Measurements from ENCODE around the gene APH1A.

The APH1A gene

GRCh38 chr1:150288822-150289221 is 20.0 kb upstream of the APH1A start:
- no peaks in the 10 kb centered on the region for H3K9me2 ChIP-seq (ENCODE audit: low read depth, low read length)
- peaks cover 9% of the 10 kb centered on the region for H3K4me1 ChIP-seq (ENCODE audit: insufficient read depth, low read length, severe bottlenecking)
- H3K36me3 ChIP-seq (ENCODE audit: insufficient read depth, low read length), result no peaks in the 10 kb centered on the region
- H3K4me3 ChIP-seq (ENCODE audit: low read depth, low read length, poor library complexity, severe bottlenecking), result no peak overlapping the region
- H3K27me3 ChIP-seq (ENCODE audit: insufficient read depth, low read length), result no peaks in the 10 kb centered on the region
- H3K27ac ChIP-seq (ENCODE audit: low read depth, low read length, poor library complexity, severe bottlenecking), result no peak overlapping the region
- no peak overlapping the region for H3K4me2 ChIP-seq (ENCODE audit: low read length)
- no peaks in the 10 kb centered on the region for H3K9me3 ChIP-seq (ENCODE audit: low read length)
- TF ChIP-seq CTCF (IDR thresholded peaks at IDR 0.05; ENCODE audit: low read length) (no peak), EZH2 (IDR thresholded peaks at IDR 0.05; ENCODE audit: borderline replicate concordance, low read length) (no peak)
- H3F3A ChIP-seq (ENCODE audit: insufficient read depth, low read length), result no peaks in the 10 kb centered on the region
- H3K79me2 ChIP-seq (ENCODE audit: insufficient read depth, low read length), result no peaks in the 10 kb centered on the region; the same call in 1 of the 2 replicates
- no peaks in the 10 kb centered on the region for H4K20me1 ChIP-seq (ENCODE audit: insufficient read depth, low read length)
- no peak overlapping the region for H2AFZ ChIP-seq (ENCODE audit: low read length)
- no peak overlapping the region for H3K9ac ChIP-seq (ENCODE audit: low read length)

- no peaks in the 10 kb centered on the region for H3F3A ChIP-seq (ENCODE audit: insufficient read depth, low read length)
Observed at GRCh38 chr1:150288382-150288781, 19.6 kb upstream of the APH1A start.

GRCh38 chr1:150283260-150283659 is 14.4 kb upstream of the APH1A start:
- no peak overlapping the region for H3K4me2 ChIP-seq (ENCODE audit: low read length)
- H4K20me1 ChIP-seq (ENCODE audit: insufficient read depth, low read length), result no peaks in the 10 kb centered on the region
- H3K27ac ChIP-seq (ENCODE audit: low read depth, low read length, poor library complexity, severe bottlenecking), result no peak overlapping the region
- peaks cover 3% of the 10 kb centered on the region; the same call in 1 of the 2 replicates for H3K27me3 ChIP-seq (ENCODE audit: insufficient read depth, low read length)
- H3K9me3 ChIP-seq (ENCODE audit: low read length), result no peaks in the 10 kb centered on the region
- H3K9ac ChIP-seq (ENCODE audit: low read length), result no peak overlapping the region
- H2AFZ ChIP-seq (ENCODE audit: low read length), result no peak overlapping the region
- no peaks in the 10 kb centered on the region for H3F3A ChIP-seq (ENCODE audit: insufficient read depth, low read length)
- H3K79me2 ChIP-seq (ENCODE audit: insufficient read depth, low read length), result no peaks in the 10 kb centered on the region
- peaks cover 11% of the 10 kb centered on the region for H3K4me1 ChIP-seq (ENCODE audit: insufficient read depth, low read length, severe bottlenecking)
- H3K36me3 ChIP-seq (ENCODE audit: insufficient read depth, low read length), result no peaks in the 10 kb centered on the region
- no peaks in the 10 kb centered on the region for H3K9me2 ChIP-seq (ENCODE audit: low read depth, low read length)
- TF ChIP-seq EZH2 (IDR thresholded peaks at IDR 0.05; ENCODE audit: borderline replicate concordance, low read length) (no peak), CTCF (IDR thresholded peaks at IDR 0.05; ENCODE audit: low read length) (no peak)
- H3K4me3 ChIP-seq (ENCODE audit: low read depth, low read length, poor library complexity, severe bottlenecking), result no peak overlapping the region

More at GRCh38 chr1:150288382-150288781, 19.6 kb upstream of the APH1A start:
- H3K27me3 ChIP-seq (ENCODE audit: insufficient read depth, low read length), result no peaks in the 10 kb centered on the region
- no peaks in the 10 kb centered on the region for H3K9me3 ChIP-seq (ENCODE audit: low read length)
- no peaks in the 10 kb centered on the region for H3K79me2 ChIP-seq (ENCODE audit: insufficient read depth, low read length)
- no peaks in the 10 kb centered on the region for H3K9me2 ChIP-seq (ENCODE audit: low read depth, low read length)
- H3K27ac ChIP-seq (ENCODE audit: low read depth, low read length, poor library complexity, severe bottlenecking), result no peak overlapping the region
- H3K4me3 ChIP-seq (ENCODE audit: low read depth, low read length, poor library complexity, severe bottlenecking), result no peak overlapping the region
- no peak overlapping the region for H3K9ac ChIP-seq (ENCODE audit: low read length)
- H3K4me1 ChIP-seq (ENCODE audit: insufficient read depth, low read length, severe bottlenecking), result peaks cover 7% of the 10 kb centered on the region
- H2AFZ ChIP-seq (ENCODE audit: low read length), result no peak overlapping the region
- TF ChIP-seq CTCF (IDR thresholded peaks at IDR 0.05; ENCODE audit: low read length), result no peak
- TF ChIP-seq EZH2 (IDR thresholded peaks at IDR 0.05; ENCODE audit: borderline replicate concordance, low read length), result no peak
- H4K20me1 ChIP-seq (ENCODE audit: insufficient read depth, low read length), result no peaks in the 10 kb centered on the region
- no peak overlapping the region for H3K4me2 ChIP-seq (ENCODE audit: low read length)
- no peaks in the 10 kb centered on the region for H3K36me3 ChIP-seq (ENCODE audit: insufficient read depth, low read length)

All from OCI-LY1 (cell line).